ENCODE measurements around the gene KIAA1217.

- TF ChIP-seq POLR2A (IDR thresholded peaks at IDR 0.05; ENCODE audit: low read depth, low read length), result no peak
- no peak for TF ChIP-seq TAF1 (IDR thresholded peaks at IDR 0.05; ENCODE audit: low read depth, low read length)
- TF ChIP-seq SPI1 (IDR thresholded peaks at IDR 0.05; ENCODE audit: low read depth, low read length), result no peak
- no peak for TF ChIP-seq POLR2AphosphoS5 (IDR thresholded peaks at IDR 0.05; ENCODE audit: low read depth, low read length)
- no peak for TF ChIP-seq POU2F2 (IDR thresholded peaks at IDR 0.05; ENCODE audit: low read depth, low read length)
Observed at GRCh38 chr10:24246365-24246764, 37.4 kb downstream of the KIAA1217 start.

Measured in GM12891 (cell line).